GM18517 (cell line): Measurements from ENCODE around the gene DAD1.
"Not testable (repeated sequence)": the region's sequence is repeated elsewhere in the genome, so short reads cannot be mapped to it uniquely, and the experiment has no call there.

Experiments
- ATAC-seq: cut with Tn5 transposase; IDR thresholded peaks from one replicate; pipeline ENCODE4 v1.9.1; 2021; ENCODE audit warnings: mild to moderate bottlenecking, moderate library complexity; ENCODE audit not compliant: unreplicated experiment

DAD1 gene

GRCh38 chr14:22553861-22554497 is 35.0 kb downstream of the DAD1 start:
- ATAC-seq: not testable (repeated sequence)

DNA sequence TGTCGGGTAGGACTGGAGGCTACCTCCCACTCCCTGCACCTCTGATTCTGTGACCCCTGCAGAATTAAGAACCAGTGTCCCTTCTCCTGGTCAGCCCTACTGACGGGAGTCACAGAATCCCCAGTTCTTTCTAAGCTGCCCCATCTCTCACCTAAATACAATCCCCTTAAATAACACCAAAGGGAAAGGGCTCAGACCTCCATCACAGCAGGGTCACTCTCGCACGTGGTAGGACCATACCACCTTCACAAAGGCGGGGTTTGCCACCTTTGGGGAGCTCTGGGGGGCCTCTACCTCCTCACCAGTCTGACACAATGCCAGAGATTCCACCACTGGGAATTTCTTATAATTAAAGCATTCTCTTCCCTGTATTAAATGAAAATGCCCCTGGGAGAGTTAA is 35.6 kb downstream of the DAD1 start:
- ATAC-seq: no peak

DNA sequence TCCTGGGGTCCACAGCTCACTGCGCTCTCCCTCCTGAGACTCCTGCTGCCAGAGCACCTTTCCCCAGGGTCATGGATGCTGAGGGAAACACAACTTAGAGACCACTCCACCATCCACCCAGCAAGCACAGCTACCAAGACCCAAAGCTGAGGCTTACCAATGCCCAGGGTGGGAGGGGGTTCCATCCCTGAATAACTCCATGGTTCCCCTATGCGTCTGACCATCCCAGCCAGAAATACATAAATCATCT is 36.3 kb downstream of the DAD1 start:
- ATAC-seq: no peak

GRCh38 chr14:22552001-22552826 is 36.8 kb downstream of the DAD1 start:
- ATAC-seq: no peak

- ATAC-seq: no peak
These were observed 37.4 kb downstream of the DAD1 start for GRCh38 chr14:22551605-22551997.

- ATAC-seq: peak; percentile 74
These were observed 38.9 kb downstream of the DAD1 start for GRCh38 chr14:22549981-22550673.

DNA sequence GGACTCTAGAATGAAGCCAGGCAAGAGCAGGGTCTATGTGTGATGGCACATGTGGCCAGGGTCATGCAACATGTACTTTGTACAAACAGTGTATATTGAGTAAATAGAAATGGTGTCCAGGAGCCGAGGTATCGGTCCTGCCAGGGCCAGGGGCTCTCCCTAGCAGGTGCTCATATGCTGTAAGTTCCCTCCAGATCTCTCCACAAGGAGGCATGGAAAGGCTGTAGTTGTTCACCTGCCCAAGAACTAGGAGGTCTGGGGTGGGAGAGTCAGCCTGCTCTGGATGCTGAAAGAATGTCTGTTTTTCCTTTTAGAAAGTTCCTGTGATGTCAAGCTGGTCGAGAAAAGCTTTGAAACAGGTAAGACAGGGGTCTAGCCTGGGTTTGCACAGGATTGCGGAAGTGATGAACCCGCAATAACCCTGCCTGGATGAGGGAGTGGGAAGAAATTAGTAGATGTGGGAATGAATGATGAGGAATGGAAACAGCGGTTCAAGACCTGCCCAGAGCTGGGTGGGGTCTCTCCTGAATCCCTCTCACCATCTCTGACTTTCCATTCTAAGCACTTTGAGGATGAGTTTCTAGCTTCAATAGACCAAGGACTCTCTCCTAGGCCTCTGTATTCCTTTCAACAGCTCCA is 39.6 kb downstream of the DAD1 start:
- no peak for ATAC-seq

- no peak for ATAC-seq
These were observed 40.9 kb downstream of the DAD1 start for GRCh38 chr14:22547948-22548750.

GRCh38 chr14:22547313-22547947 is 41.6 kb downstream of the DAD1 start:
- no peak for ATAC-seq

DNA sequence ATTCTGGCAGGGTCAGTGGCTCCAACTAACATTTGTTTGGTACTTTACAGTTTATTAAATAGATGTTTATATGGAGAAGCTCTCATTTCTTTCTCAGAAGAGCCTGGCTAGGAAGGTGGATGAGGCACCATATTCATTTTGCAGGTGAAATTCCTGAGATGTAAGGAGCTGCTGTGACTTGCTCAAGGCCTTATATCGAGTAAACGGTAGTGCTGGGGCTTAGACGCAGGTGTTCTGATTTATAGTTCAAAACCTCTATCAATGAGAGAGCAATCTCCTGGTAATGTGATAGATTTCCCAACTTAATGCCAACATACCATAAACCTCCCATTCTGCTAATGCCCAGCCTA is 42.3 kb downstream of the DAD1 start:
- ATAC-seq: no peak

DNA sequence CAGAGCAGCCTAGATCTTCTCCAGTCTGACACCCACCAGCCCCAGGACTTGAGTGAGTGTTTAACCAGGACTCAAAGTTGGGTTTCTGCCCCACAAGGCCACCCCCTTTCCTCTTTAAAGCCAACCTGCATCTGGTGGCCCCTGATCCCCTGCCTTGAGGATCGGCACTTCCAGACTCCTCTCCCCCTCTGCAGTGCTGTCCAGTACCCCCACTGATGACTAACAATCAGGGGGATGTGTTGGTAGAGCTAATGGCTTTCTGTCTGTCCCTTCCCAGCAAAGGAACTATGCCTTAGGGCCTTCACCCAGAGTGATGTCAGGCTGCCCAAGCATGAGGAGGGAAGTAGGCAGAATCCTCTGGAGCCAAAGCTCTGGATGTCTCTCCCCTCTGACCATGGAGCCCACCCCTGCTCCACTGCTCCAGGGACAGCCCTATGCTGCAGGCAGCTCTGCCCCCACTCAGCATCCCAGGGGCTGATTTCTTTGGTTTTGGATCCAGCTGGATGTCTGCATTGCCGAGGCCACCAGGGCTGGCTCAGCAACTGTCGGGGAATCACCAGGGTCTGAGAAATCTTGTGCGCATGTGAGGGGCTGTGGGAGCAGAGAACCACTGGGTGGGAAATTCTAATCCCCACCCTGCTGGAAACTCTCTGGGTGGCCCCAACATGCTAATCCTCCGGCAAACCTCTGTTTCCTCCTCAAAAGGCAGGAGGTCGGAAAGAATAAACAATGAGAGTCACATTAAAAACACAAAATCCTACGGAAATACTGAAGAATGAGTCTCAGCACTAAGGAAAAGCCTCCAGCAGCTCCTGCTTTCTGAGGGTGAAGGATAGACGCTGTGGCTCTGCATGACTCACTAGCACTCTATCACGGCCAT is 42.9 kb downstream of the DAD1 start:
- no peak for ATAC-seq

DNA sequence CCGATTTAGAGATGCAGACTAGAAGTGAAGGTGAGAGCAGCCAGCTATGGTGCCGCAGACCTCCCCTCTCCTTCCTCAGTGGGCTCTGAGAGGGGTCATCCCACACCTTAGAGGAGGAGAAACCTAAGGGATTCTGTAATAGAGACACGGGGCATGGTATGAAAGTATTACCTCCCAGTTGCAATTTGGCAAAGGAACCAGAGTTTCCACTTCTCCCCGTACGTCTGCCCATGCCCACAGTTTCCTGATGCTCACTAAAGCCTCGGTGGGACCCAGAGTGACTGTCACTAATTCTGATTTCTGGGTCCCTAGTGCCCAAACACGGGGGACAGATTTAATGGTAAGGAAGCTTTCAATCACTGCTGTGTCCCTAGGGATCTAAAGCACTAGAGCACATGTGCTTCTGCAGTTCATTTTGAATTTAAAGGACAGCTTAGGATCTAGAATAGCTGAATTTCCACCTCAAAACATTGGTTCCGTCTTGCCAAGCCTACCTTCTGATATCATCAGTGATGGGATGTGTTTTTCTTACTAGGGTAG is 44.1 kb downstream of the DAD1 start:
- ATAC-seq: no peak

DNA sequence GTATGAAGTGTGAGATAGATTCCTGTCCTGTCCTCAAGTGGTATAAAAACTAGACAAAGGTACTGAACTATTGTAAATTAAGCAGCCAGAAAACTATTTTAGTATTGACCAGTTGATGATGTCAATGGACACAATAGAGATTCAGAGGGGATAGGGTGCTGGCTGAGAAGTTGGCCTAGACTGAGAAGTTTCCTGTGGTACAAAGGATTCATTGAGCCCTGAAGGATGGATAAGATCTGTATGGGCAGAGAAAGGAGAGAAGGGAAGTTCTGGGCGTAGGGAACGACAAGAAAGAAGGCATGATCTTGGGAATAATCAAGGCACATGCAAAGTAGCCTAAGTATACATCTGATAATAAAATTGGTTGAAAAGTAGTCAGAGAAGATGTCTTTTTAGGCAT is 44.6 kb downstream of the DAD1 start:
- ATAC-seq: no peak

GRCh38 chr14:22543570-22544357 is 45.3 kb downstream of the DAD1 start:
- ATAC-seq: not testable (repeated sequence)

DNA sequence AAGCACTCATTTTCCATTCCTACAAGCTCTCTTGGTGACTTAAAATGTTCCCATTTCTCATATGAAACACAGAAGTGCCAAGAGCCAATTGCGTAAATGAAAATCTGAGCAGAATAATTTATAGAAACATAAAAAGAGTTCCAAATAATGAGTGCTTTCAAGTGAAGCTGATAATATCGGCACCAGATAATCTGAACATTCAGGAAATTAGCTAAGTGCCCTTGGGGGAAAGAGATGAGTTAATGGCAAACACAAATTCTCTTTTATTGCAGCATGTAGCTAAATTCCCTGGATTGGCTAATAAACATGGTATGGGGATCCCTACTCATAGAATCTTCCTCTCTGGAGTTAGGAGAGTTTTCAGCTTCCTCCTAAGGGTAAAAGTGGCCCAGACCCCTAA is 46.7 kb downstream of the DAD1 start:
- ATAC-seq: no peak

DNA sequence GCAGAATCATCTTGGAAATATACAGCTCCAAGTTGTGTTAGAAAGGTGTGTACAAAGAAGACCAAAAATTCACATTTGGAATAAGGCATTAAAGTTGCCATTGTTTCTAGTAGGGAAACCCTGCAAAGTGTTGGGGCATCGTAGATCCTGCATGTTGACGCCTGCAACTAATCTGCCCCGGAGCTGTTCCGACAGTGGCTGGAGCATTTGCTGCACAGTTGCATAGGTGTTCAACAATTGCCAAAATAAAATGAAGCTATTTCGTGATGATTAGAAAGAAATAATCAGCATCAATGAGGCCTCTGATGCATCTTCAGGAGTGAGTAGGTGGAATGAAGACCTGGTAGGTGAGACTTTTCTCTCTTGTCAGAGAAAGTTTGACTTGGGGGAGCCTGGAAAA is 47.3 kb downstream of the DAD1 start:
- ATAC-seq: no peak

- ATAC-seq: no peak
These were observed 48.1 kb downstream of the DAD1 start for GRCh38 chr14:22540811-22541360.

GRCh38 chr14:22540293-22540692 is 48.7 kb downstream of the DAD1 start:
- no peak for ATAC-seq
